Fibroblast of lung (primary cell): Measurements from ENCODE around the gene TMEM259. TPM values are rescaled to one million over a fixed set of nuclear protein-coding genes. Genes with fewer than 3 reads are reported as not detected.
A peak's percentile ranks its signal among the peaks of the same experiment; 100 is the strongest.

Experiments
- DNase-seq, 2 donors: peaks; one replicate each; pipeline versions ENCODE4 v3.0.0 to v3.0.0-alpha.2; 2010; ENCODE audit warnings: low read depth in 2 of 2
- H2AFZ ChIP-seq: 2 replicates; pipeline ENCODE4 v1.5.1; 2012; ENCODE audit warnings: low read length, control low read depth, inconsistent platforms
- H3K27ac ChIP-seq: 2 replicates; pipeline ENCODE4 v1.5.1; 2011; ENCODE audit warnings: low read length, control low read depth; ENCODE audit not compliant: insufficient read depth
- H3K27me3 ChIP-seq: 2 replicates; pipeline ENCODE4 v1.5.1; 2011; ENCODE audit warnings: mild to moderate bottlenecking, low read length; ENCODE audit not compliant: control insufficient read depth, insufficient read depth
- H3K36me3 ChIP-seq: 2 replicates; pipeline ENCODE4 v1.5.1; 2011; ENCODE audit warnings: low read length; ENCODE audit not compliant: control insufficient read depth, insufficient read depth
- H3K4me1 ChIP-seq: 2 replicates; pipeline ENCODE4 v1.5.1; 2011; ENCODE audit warnings: low read length; ENCODE audit not compliant: control insufficient read depth, insufficient read depth; ENCODE audit errors: extremely low read depth
- H3K4me2 ChIP-seq: 2 replicates; pipeline ENCODE4 v1.5.1; 2011; ENCODE audit warnings: low read length, control low read depth; ENCODE audit not compliant: insufficient read depth; ENCODE audit errors: extremely low read depth
- H3K4me3 ChIP-seq, 4 experiments: fragments of 200-600 bp in 1 of 4; sonication (generic) in 1 of 4; replicated peaks in 1 of 4; 2 replicates each; pipeline ENCODE4 v1.5.1; 2011 to 2016; ENCODE audit warnings: low read length in 4 of 4, low read depth in 3 of 4, mild to moderate bottlenecking in 3 of 4, control low read depth in 2 of 4, inconsistent platforms in 1 of 4, mixed read lengths in 1 of 4; ENCODE audit not compliant: insufficient read depth in 1 of 4; ENCODE audit errors: control extremely low read depth in 1 of 4
- H3K79me2 ChIP-seq: 2 replicates; pipeline ENCODE4 v1.5.1; 2012; ENCODE audit warnings: mild to moderate bottlenecking, low read length, inconsistent platforms; ENCODE audit not compliant: control insufficient read depth, insufficient read depth
- H3K9ac ChIP-seq: 2 replicates; pipeline ENCODE4 v1.5.1; 2011; ENCODE audit warnings: mild to moderate bottlenecking, low read length, control low read depth; ENCODE audit not compliant: insufficient read depth
- H3K9me3 ChIP-seq: 2 replicates; pipeline ENCODE4 v1.5.1; 2012; ENCODE audit warnings: low read depth, low read length; ENCODE audit not compliant: control insufficient read depth, insufficient read depth
- H4K20me1 ChIP-seq: 2 replicates; pipeline ENCODE4 v1.5.1; 2011; ENCODE audit warnings: low read length; ENCODE audit not compliant: control insufficient read depth, insufficient read depth; ENCODE audit errors: extremely low read depth
- CTCF ChIP-seq, 2 donors: IDR thresholded peaks in 1 of 2; conservative IDR thresholded peaks in 1 of 2; 1 replicate in 1 of 2; 2 replicates in 1 of 2; pipeline ENCODE4 v1.5.1; 2011 to 2012; ENCODE audit warnings: low read length in 2 of 2, control low read depth in 1 of 2, inconsistent platforms in 1 of 2, low read depth in 1 of 2, mild to moderate bottlenecking in 1 of 2
- EZH2 ChIP-seq: IDR thresholded peaks from 2 replicates; pipeline ENCODE4 v1.5.1; 2012; ENCODE audit warnings: low read length, control low read depth, mild to moderate bottlenecking; ENCODE audit errors: missing control alignments
- polyA plus RNA-seq, 2 donors: library from polyadenylated mRNA; depleted of rRNA in 1 of 2; stranded (reverse) in 1 of 2; unstranded in 1 of 2; fragments of >200 nt; gene quantifications; 2 replicates each; pipeline ENCODE4 v1.2.1, GENCODE V29; 2011 to 2012; ENCODE audit warnings: missing spikeins in 1 of 2
- total RNA-seq: library from RNA; depleted of rRNA; stranded (reverse); fragments of >200 nt; gene quantifications from 2 replicates; pipeline ENCODE4 v1.2.1, GENCODE V29; 2014

Gene TMEM259
- total and polyA plus RNA-seq, 2 donors (not counting 1 experiment from before 2014, with no cell fraction given): 57.8 to 67.1 TPM

- Histone ChIP-seq H3K36me3 (peaks cover 22% of the 10 kb centered on the region), H3K4me2 (peak overlapping the region; percentile 48), H4K20me1 (no peaks in the 10 kb centered on the region), H3K9ac (no peak overlapping the region), H3K27ac (peak overlapping the region; percentile 76), H3K27me3 (no peaks in the 10 kb centered on the region), H3K9me3 (no peaks in the 10 kb centered on the region), H3K4me3 (no peak overlapping the region), H3K4me1 (peaks cover 16% of the 10 kb centered on the region), H2AFZ (no peak overlapping the region), H3K79me2 (peaks cover 26% of the 10 kb centered on the region)
- TF ChIP-seq EZH2: no peak
- DNase-seq: no peak
Measured at GRCh38 chr19:1009981-1010538, 10.9 kb downstream of the TMEM259 start.

GRCh38 chr19:1009041-1009980 is 11.6 kb downstream of the TMEM259 start:
- peaks cover 16% of the 10 kb centered on the region for H3K4me1 ChIP-seq
- no peaks in the 10 kb centered on the region for H3K9me3 ChIP-seq
- H3K79me2 ChIP-seq: peaks cover 18% of the 10 kb centered on the region
- peak overlapping the region; percentile 76 for H3K27ac ChIP-seq
- H4K20me1 ChIP-seq: no peaks in the 10 kb centered on the region
- no peak overlapping the region for H2AFZ ChIP-seq
- DNase-seq: peak in 1 of 2 donors; percentile 92
- H3K9ac ChIP-seq: peak overlapping the region; percentile 55
- no peaks in the 10 kb centered on the region for H3K27me3 ChIP-seq
- TF ChIP-seq EZH2: no peak
- peaks cover 19% of the 10 kb centered on the region for H3K36me3 ChIP-seq
- H3K4me3 ChIP-seq: peak overlapping the region in 1 of 4 experiments; percentile 22
- peak overlapping the region; percentile 48 for H3K4me2 ChIP-seq

- no peaks in the 10 kb centered on the region for H4K20me1 ChIP-seq
- no peaks in the 10 kb centered on the region for H3K9me3 ChIP-seq
- H3K79me2 ChIP-seq: peaks cover 10% of the 10 kb centered on the region
- no peaks in the 10 kb centered on the region for H3K27me3 ChIP-seq
- H2AFZ ChIP-seq: no peak overlapping the region
- H3K9ac ChIP-seq: peak overlapping the region; percentile 55
- no peak for DNase-seq
- peak overlapping the region in 1 of 4 experiments; percentile 22 for H3K4me3 ChIP-seq
- peak overlapping the region; percentile 76 for H3K27ac ChIP-seq
- peaks cover 16% of the 10 kb centered on the region for H3K4me1 ChIP-seq
- H3K36me3 ChIP-seq: peaks cover 14% of the 10 kb centered on the region
- peak overlapping the region; percentile 35 for H3K4me2 ChIP-seq
- TF ChIP-seq CTCF (conservative IDR thresholded peaks at IDR 0.05 in 1 of 2, IDR thresholded peaks at IDR 0.05 in 1 of 2; ENCODE audit: low read depth in 1 of 2, low read length in 2 of 2) (no peak), EZH2 (no peak)
Measured at GRCh38 chr19:1008268-1009040, 12.5 kb downstream of the TMEM259 start.
